HG03432 (cell line): ENCODE measurements around the gene LPAR1.

ENCODE experiments used
- ATAC-seq: cut with Tn5 transposase; IDR thresholded peaks from one replicate; pipeline ENCODE4 v1.9.1; 2021; ENCODE audit warnings: mild to moderate bottlenecking, moderate library complexity; ENCODE audit not compliant: unreplicated experiment

Gene LPAR1

GRCh38 chr9:110926828-110927487 is 111.3 kb downstream of the LPAR1 start:
- no peak for ATAC-seq

GRCh38 chr9:110923601-110924000 is 114.7 kb downstream of the LPAR1 start:
- ATAC-seq: no peak

GRCh38 chr9:110922145-110922544 is 116.1 kb downstream of the LPAR1 start:
- no peak for ATAC-seq

GRCh38 chr9:110921705-110922104 is 116.6 kb downstream of the LPAR1 start:
- no peak for ATAC-seq

GRCh38 chr9:110919609-110920008 is 118.7 kb downstream of the LPAR1 start:
- ATAC-seq: no peak

GRCh38 chr9:110919050-110919435 is 119.2 kb downstream of the LPAR1 start:
- ATAC-seq: no peak

GRCh38 chr9:110918316-110919049 is 119.8 kb downstream of the LPAR1 start:
- ATAC-seq: no peak

GRCh38 chr9:110916403-110916802 is 121.9 kb downstream of the LPAR1 start:
- ATAC-seq: no peak

- no peak for ATAC-seq
Observed at GRCh38 chr9:110912419-110913291, 125.6 kb downstream of the LPAR1 start.

- no peak for ATAC-seq
Observed at GRCh38 chr9:110911659-110912418, 126.4 kb downstream of the LPAR1 start.

- ATAC-seq: no peak
Observed at GRCh38 chr9:110908894-110909293, 129.4 kb downstream of the LPAR1 start.

- no peak for ATAC-seq
Observed at GRCh38 chr9:110900917-110901316, 137.4 kb downstream of the LPAR1 start.

- ATAC-seq: no peak
Observed at GRCh38 chr9:110900456-110900855, 137.8 kb downstream of the LPAR1 start.

GRCh38 chr9:110898866-110899265 is 139.4 kb downstream of the LPAR1 start:
- no peak for ATAC-seq

GRCh38 chr9:110898358-110898757 is 139.9 kb downstream of the LPAR1 start:
- no peak for ATAC-seq

- ATAC-seq: no peak
Observed at GRCh38 chr9:110897943-110898342, 140.3 kb downstream of the LPAR1 start.

GRCh38 chr9:110895147-110895905 is 142.9 kb downstream of the LPAR1 start:
- no peak for ATAC-seq

GRCh38 chr9:110894731-110895130 is 143.5 kb downstream of the LPAR1 start:
- no peak for ATAC-seq

GRCh38 chr9:110892689-110893088 is 145.6 kb downstream of the LPAR1 start:
- ATAC-seq: no peak

GRCh38 chr9:110891760-110892159 is 146.5 kb downstream of the LPAR1 start:
- no peak for ATAC-seq
